ENCODE measurements around the gene ADH6. TPM values are rescaled to one million over a fixed set of nuclear protein-coding genes. Genes with fewer than 3 reads are reported as not detected.

Gene ADH6
- polyA plus RNA-seq, 2 donors: 0.11 TPM; not detected in 1

GRCh38 chr4:99166544-99166943, 52.5 kb downstream of the ADH6 start:
- Histone ChIP-seq H3K36me3 (ENCODE audit: control insufficient read depth in 2 of 2, insufficient read depth in 2 of 2, low read length in 1 of 2) (peaks cover 0 to 3% of the 10 kb centered on the region in 2 donors), H3K9me3 (ENCODE audit: control insufficient read depth in 2 of 2, insufficient read depth in 1 of 2, low read depth in 1 of 2, low read length in 1 of 2) (no peaks in the 10 kb centered on the region), H3K27ac (ENCODE audit: low read depth in 2 of 2, low read length in 1 of 2) (no peak overlapping the region), H3K4me1 (ENCODE audit: control insufficient read depth in 2 of 2, insufficient read depth in 2 of 2, low read length in 1 of 2) (no peaks in the 10 kb centered on the region), H3K27me3 (ENCODE audit: control insufficient read depth in 1 of 2, insufficient read depth in 2 of 2, low read length in 2 of 2) (no peaks in the 10 kb centered on the region), H3K4me3 (ENCODE audit: low read depth in 1 of 2, low read length in 2 of 2) (no peak overlapping the region)
- WGBS, 2 donors: 59 to 70% methylated on average over 2 of the region's 2 CpGs

GRCh38 chr4:99165978-99166377, 53.1 kb downstream of the ADH6 start:
- H3K27ac ChIP-seq (ENCODE audit: low read depth in 2 of 2, low read length in 1 of 2): no peak overlapping the region
- H3K4me3 ChIP-seq (ENCODE audit: low read depth in 1 of 2, low read length in 2 of 2): no peak overlapping the region
- 85 to 87% methylated on average over 1 of the region's 1 CpG for WGBS, 2 donors
- H3K9me3 ChIP-seq (ENCODE audit: control insufficient read depth in 2 of 2, insufficient read depth in 1 of 2, low read depth in 1 of 2, low read length in 1 of 2): no peaks in the 10 kb centered on the region
- H3K27me3 ChIP-seq (ENCODE audit: control insufficient read depth in 1 of 2, insufficient read depth in 2 of 2, low read length in 2 of 2): no peaks in the 10 kb centered on the region
- peaks cover 0 to 3% of the 10 kb centered on the region in 2 donors for H3K36me3 ChIP-seq (ENCODE audit: control insufficient read depth in 2 of 2, insufficient read depth in 2 of 2, low read length in 1 of 2)
- no peaks in the 10 kb centered on the region for H3K4me1 ChIP-seq (ENCODE audit: control insufficient read depth in 2 of 2, insufficient read depth in 2 of 2, low read length in 1 of 2)

GRCh38 chr4:99161373-99162099, 57.5 kb downstream of the ADH6 start:
- H3K4me1 ChIP-seq (ENCODE audit: control insufficient read depth in 2 of 2, insufficient read depth in 2 of 2, low read length in 1 of 2): no peaks in the 10 kb centered on the region
- no peak overlapping the region for H3K4me3 ChIP-seq (ENCODE audit: low read depth in 1 of 2, low read length in 2 of 2)
- WGBS, 2 donors: 94 to 95% methylated on average over 3 of the region's 3 CpGs
- H3K9me3 ChIP-seq (ENCODE audit: control insufficient read depth in 2 of 2, insufficient read depth in 1 of 2, low read depth in 1 of 2, low read length in 1 of 2): no peaks in the 10 kb centered on the region
- no peak overlapping the region for H3K27ac ChIP-seq (ENCODE audit: low read depth in 2 of 2, low read length in 1 of 2)
- H3K36me3 ChIP-seq (ENCODE audit: control insufficient read depth in 2 of 2, insufficient read depth in 2 of 2, low read length in 1 of 2): peaks cover 0 to 3% of the 10 kb centered on the region in 2 donors
- no peaks in the 10 kb centered on the region for H3K27me3 ChIP-seq (ENCODE audit: control insufficient read depth in 1 of 2, insufficient read depth in 2 of 2, low read length in 2 of 2)

GRCh38 chr4:99159699-99160098, 59.3 kb downstream of the ADH6 start:
- Histone ChIP-seq H3K4me3 (ENCODE audit: low read depth in 1 of 2, low read length in 2 of 2) (no peak overlapping the region), H3K36me3 (ENCODE audit: control insufficient read depth in 2 of 2, insufficient read depth in 2 of 2, low read length in 1 of 2) (peaks cover 0 to 3% of the 10 kb centered on the region in 2 donors), H3K9me3 (ENCODE audit: control insufficient read depth in 2 of 2, insufficient read depth in 1 of 2, low read depth in 1 of 2, low read length in 1 of 2) (no peaks in the 10 kb centered on the region), H3K27ac (ENCODE audit: low read depth in 2 of 2, low read length in 1 of 2) (no peak overlapping the region), H3K4me1 (ENCODE audit: control insufficient read depth in 2 of 2, insufficient read depth in 2 of 2, low read length in 1 of 2) (no peaks in the 10 kb centered on the region), H3K27me3 (ENCODE audit: control insufficient read depth in 1 of 2, insufficient read depth in 2 of 2, low read length in 2 of 2) (no peaks in the 10 kb centered on the region)
- WGBS, 2 donors: 60 to 69% methylated on average over 1 of the region's 1 CpG

DNA sequence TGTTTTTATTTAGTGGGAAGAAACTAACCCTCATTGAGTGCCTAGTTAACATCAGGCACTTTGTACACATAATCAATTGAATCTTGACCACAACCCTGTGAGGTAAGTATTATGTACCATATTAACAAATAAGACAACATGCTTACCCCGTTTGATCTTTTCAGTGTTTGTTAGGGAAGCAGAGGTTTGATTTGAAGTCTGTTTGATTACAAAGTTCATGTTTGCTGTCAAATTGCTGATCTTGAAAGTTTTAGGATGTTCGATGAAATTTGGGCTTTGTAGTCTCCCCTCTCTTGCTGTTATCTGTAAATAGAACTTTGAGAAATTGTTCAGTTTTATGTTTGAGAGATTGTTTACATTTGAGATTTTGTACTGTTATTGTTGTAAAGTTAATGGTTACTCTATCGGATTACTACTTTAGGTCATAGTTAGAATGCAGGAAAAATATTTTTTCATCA, 61.5 kb downstream of the ADH6 start:
- 50% methylated on average over 3 of the region's 3 CpGs for WGBS, 2 donors
- no peak overlapping the region for H3K4me3 ChIP-seq (ENCODE audit: low read depth in 1 of 2, low read length in 2 of 2)
- no peaks in the 10 kb centered on the region for H3K27me3 ChIP-seq (ENCODE audit: control insufficient read depth in 1 of 2, insufficient read depth in 2 of 2, low read length in 2 of 2)
- no peaks in the 10 kb centered on the region for H3K9me3 ChIP-seq (ENCODE audit: control insufficient read depth in 2 of 2, insufficient read depth in 1 of 2, low read depth in 1 of 2, low read length in 1 of 2)
- peaks cover 0 to 3% of the 10 kb centered on the region in 2 donors for H3K36me3 ChIP-seq (ENCODE audit: control insufficient read depth in 2 of 2, insufficient read depth in 2 of 2, low read length in 1 of 2)
- H3K27ac ChIP-seq (ENCODE audit: low read depth in 2 of 2, low read length in 1 of 2): no peak overlapping the region
- no peaks in the 10 kb centered on the region for H3K4me1 ChIP-seq (ENCODE audit: control insufficient read depth in 2 of 2, insufficient read depth in 2 of 2, low read length in 1 of 2)

GRCh38 chr4:99156992-99157391, 62.1 kb downstream of the ADH6 start:
- Histone ChIP-seq H3K27me3 (ENCODE audit: control insufficient read depth in 1 of 2, insufficient read depth in 2 of 2, low read length in 2 of 2) (no peaks in the 10 kb centered on the region), H3K4me1 (ENCODE audit: control insufficient read depth in 2 of 2, insufficient read depth in 2 of 2, low read length in 1 of 2) (no peaks in the 10 kb centered on the region), H3K36me3 (ENCODE audit: control insufficient read depth in 2 of 2, insufficient read depth in 2 of 2, low read length in 1 of 2) (peaks cover 0 to 3% of the 10 kb centered on the region in 2 donors), H3K9me3 (ENCODE audit: control insufficient read depth in 2 of 2, insufficient read depth in 1 of 2, low read depth in 1 of 2, low read length in 1 of 2) (no peaks in the 10 kb centered on the region), H3K4me3 (ENCODE audit: low read depth in 1 of 2, low read length in 2 of 2) (no peak overlapping the region), H3K27ac (ENCODE audit: low read depth in 2 of 2, low read length in 1 of 2) (no peak overlapping the region)
- 52% methylated on average over 1 of the region's 1 CpG for WGBS, 2 donors

GRCh38 chr4:99154658-99155342, 64.2 kb downstream of the ADH6 start:
- Histone ChIP-seq H3K36me3 (ENCODE audit: control insufficient read depth in 2 of 2, insufficient read depth in 2 of 2, low read length in 1 of 2) (no peaks in the 10 kb centered on the region), H3K9me3 (ENCODE audit: control insufficient read depth in 2 of 2, insufficient read depth in 1 of 2, low read depth in 1 of 2, low read length in 1 of 2) (no peaks in the 10 kb centered on the region), H3K4me3 (ENCODE audit: low read depth in 1 of 2, low read length in 2 of 2) (no peak overlapping the region), H3K4me1 (ENCODE audit: control insufficient read depth in 2 of 2, insufficient read depth in 2 of 2, low read length in 1 of 2) (no peaks in the 10 kb centered on the region), H3K27ac (ENCODE audit: low read depth in 2 of 2, low read length in 1 of 2) (no peak overlapping the region), H3K27me3 (ENCODE audit: control insufficient read depth in 1 of 2, insufficient read depth in 2 of 2, low read length in 2 of 2) (no peaks in the 10 kb centered on the region)
- 81 to 91% methylated on average over 4 of the region's 4 CpGs for WGBS, 2 donors

Other genes starting within 250 kb of the ADH6 start
- 10 to 100 TPM; 47.7 to 48.6 TPM for gene METAP1, start 223.5 kb downstream of the ADH6 start, polyA plus RNA-seq
- 100 to 1,000 TPM in 1 of 2 donors, 10 to 100 TPM in 1; 51.0 to 112 TPM for gene ADH5, start 130.5 kb downstream of the ADH6 start, polyA plus RNA-seq
- gene ADH4, start 74.9 kb downstream of the ADH6 start, polyA plus RNA-seq: 1 to 10 TPM in 1 of 2 donors, under 1 TPM in 1; 0.10 to 1.5 TPM
- gene ADH1A, start 71.7 kb upstream of the ADH6 start, polyA plus RNA-seq: not detected
- 10 to 100 TPM; 31.3 to 72.0 TPM for gene ADH1B, start 102.2 kb upstream of the ADH6 start, polyA plus RNA-seq
- 1 to 10 TPM; 1.7 to 2.3 TPM for gene ADH1C, start 133.5 kb upstream of the ADH6 start, polyA plus RNA-seq
- 100 to 1,000 TPM; 208 to 250 TPM for gene ADH7, start 216.1 kb upstream of the ADH6 start, polyA plus RNA-seq